ENCODE data around the gene RNF31. TPM values are rescaled to one million over a fixed set of nuclear protein-coding genes. Genes with fewer than 3 reads are reported as not detected.

The RNF31 gene
- total and polyA plus RNA-seq, 2 of the 13 experiments (the other 11 are each of a cell fraction or from before 2014, with no cell fraction given) = 48.2 to 86.8 TPM

- TF ChIP-seq CBX5 (CRISPR knock-in tag; IDR thresholded peaks at IDR 0.05; ENCODE audit: borderline replicate concordance) (peak; percentile 82), MTA1 (CRISPR knock-in tag; IDR thresholded peaks at IDR 0.05; ENCODE audit: borderline replicate concordance) (peak; percentile 47; the same call in 1 of the 2 replicates), ZNF614 (CRISPR knock-in tag; IDR thresholded peaks at IDR 0.05; ENCODE audit: borderline replicate concordance) (peak; percentile 35; the same call in 1 of the 2 replicates), FOXP4 (CRISPR knock-in tag; IDR thresholded peaks at IDR 0.05) (no peak), MIXL1 (CRISPR knock-in tag; IDR thresholded peaks at IDR 0.05) (peak; percentile 57; the same call in 1 of the 2 replicates), ZBTB40 (IDR thresholded peaks at IDR 0.05) (no peak), ZBTB40 (CRISPR knock-in tag; IDR thresholded peaks at IDR 0.05) (no peak), ZNF496 (CRISPR knock-in tag; IDR thresholded peaks at IDR 0.05; ENCODE audit: insufficient replicate concordance) (no peak), KDM5B (CRISPR knock-in tag; IDR thresholded peaks at IDR 0.05; ENCODE audit: borderline replicate concordance) (peak; percentile 62; the same call in 1 of the 2 replicates), MAF1 (CRISPR knock-in tag; IDR thresholded peaks at IDR 0.05; ENCODE audit: borderline replicate concordance) (no peak), PRPF4 (IDR thresholded peaks at IDR 0.05; ENCODE audit: low read depth, low read length, poor library complexity, severe bottlenecking) (peak; percentile 57), ZBTB38 (CRISPR knock-in tag; IDR thresholded peaks at IDR 0.05) (peak; percentile 91), ERF (CRISPR knock-in tag; IDR thresholded peaks at IDR 0.05) (0 out of 2 replicates have a peak, but pooled peaks have one; percentile 37), THAP7 (CRISPR knock-in tag; IDR thresholded peaks at IDR 0.05) (no peak), SNAI1 (CRISPR knock-in tag; IDR thresholded peaks at IDR 0.05; ENCODE audit: borderline replicate concordance) (no peak)
- TF ChIP-seq, protein P1, sequence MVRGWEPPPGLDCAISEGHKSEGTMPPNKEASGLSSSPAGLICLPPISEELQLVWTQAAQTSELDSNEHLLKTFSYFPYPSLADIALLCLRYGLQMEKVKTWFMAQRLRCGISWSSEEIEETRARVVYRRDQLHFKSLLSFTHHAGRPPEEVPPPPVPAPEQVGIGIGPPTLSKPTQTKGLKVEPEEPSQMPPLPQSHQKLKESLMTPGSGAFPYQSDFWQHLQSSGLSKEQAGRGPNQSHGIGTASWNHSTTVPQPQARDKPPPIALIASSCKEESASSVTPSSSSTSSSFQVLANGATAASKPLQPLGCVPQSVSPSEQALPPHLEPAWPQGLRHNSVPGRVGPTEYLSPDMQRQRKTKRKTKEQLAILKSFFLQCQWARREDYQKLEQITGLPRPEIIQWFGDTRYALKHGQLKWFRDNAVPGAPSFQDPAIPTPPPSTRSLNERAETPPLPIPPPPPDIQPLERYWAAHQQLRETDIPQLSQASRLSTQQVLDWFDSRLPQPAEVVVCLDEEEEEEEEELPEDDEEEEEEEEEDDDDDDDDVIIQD (CRISPR knock-in tag; IDR thresholded peaks at IDR 0.05; ENCODE audit: low read depth) = 0 out of 2 replicates have a peak, but pooled peaks have one; percentile 41
These were observed 7.9 kb upstream of the RNF31 start (continued) for GRCh38 chr14:24139272-24139934.

All from HepG2 (cell line).